HG03520 (cell line): Measurements from ENCODE around the gene ACOT11.
"Not testable (repeated sequence)": the region's sequence is repeated elsewhere in the genome, so short reads cannot be mapped to it uniquely, and the experiment has no call there.

Source experiments
- ATAC-seq: cut with Tn5 transposase; IDR thresholded peaks from one replicate; pipeline ENCODE4 v1.9.1; 2021; ENCODE audit warnings: mild to moderate bottlenecking, moderate library complexity; ENCODE audit not compliant: unreplicated experiment

Gene ACOT11

DNA sequence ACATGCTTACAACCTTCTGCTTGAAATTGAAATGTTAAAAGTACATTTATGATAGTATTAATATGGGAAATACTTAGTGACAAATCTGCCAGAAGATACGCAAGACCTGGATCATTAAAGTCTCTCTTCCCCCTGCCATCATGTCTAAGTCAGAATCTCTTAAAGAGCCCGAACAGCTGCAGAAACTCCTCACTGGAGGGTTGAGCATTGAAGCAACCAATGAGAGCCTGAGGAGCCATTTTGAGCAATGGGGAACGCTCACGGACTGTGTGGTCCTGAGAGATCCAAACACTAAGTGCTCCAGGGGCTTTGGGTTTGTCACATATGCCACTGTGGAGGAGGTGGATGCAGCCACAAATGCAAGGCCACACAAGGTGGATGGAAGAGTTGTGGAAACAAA lies 11.4 kb upstream of the ACOT11 start:
- not testable (repeated sequence) for ATAC-seq

DNA sequence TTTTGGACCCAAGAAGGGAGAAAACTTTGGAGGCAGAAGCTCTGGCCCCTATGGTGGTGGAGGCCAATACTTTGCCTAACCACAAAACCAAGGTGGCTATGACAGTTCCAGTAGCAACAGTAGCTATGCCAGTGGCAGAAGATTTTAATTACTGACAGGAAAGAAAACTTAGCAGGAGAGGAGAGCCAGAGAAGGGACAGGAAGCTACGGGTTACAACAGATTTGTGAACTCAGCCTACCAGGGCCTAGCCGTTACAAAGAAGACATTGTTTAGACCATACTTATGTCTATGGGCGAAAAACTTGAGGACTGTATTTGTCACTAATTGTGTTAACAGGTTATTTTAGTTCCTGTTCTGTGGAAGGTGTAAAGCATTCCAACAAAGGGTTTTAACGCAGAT lies 10.4 kb upstream of the ACOT11 start:
- no peak for ATAC-seq

DNA sequence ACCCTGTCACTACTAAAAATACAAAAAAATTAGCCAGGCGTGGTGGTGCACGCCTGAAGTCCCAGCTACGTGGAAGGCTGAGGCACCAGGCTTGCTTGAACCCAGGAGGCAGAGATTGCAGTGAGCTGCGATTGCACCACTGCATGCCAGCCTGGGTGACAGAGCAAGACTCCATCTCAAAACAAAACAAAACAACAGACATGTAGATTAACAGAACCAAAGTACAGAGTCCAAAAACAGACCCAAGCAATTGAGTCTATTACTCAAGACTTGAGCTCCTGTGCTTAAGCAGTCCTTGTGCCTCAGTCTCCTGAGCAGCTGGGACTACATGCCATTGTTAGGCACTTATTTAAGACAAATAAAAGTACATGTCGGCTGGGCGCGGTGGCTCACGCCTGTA lies 9.5 kb upstream of the ACOT11 start:
- no peak for ATAC-seq

DNA sequence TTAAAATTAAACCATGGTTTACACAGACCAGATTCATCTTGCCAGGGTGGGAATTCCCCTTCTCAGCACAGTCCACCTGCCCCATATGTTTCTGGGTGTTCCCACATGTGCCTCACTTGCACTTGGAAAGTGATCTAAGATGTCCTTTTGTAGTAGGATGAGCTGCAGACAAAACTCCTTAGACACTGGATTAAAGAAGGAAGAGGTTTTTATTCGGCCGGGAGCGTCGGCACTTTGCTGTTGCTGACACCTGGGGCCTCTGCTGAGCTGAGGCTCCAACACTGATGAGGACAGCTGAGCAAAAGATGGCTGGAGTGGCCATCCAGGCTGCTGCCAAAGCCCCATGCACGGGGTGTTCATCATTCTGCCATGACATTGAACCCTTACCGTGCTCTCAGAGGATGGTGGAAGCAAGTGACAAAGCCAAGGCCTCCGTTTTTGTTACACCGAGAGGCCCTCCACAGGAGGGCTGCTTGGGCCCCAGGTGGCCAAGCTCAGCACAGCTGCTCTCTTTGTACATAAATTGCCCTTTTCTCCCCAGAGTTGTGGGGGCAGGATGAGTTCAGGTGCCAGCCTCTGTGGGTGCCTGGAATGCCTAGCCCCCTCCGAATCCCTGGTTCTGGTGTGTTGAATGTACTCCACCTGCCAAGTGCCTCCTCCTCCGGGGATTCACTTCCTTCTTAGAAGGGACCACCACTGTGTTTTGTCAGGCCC lies 7.3 kb upstream of the ACOT11 start:
- no peak for ATAC-seq

DNA sequence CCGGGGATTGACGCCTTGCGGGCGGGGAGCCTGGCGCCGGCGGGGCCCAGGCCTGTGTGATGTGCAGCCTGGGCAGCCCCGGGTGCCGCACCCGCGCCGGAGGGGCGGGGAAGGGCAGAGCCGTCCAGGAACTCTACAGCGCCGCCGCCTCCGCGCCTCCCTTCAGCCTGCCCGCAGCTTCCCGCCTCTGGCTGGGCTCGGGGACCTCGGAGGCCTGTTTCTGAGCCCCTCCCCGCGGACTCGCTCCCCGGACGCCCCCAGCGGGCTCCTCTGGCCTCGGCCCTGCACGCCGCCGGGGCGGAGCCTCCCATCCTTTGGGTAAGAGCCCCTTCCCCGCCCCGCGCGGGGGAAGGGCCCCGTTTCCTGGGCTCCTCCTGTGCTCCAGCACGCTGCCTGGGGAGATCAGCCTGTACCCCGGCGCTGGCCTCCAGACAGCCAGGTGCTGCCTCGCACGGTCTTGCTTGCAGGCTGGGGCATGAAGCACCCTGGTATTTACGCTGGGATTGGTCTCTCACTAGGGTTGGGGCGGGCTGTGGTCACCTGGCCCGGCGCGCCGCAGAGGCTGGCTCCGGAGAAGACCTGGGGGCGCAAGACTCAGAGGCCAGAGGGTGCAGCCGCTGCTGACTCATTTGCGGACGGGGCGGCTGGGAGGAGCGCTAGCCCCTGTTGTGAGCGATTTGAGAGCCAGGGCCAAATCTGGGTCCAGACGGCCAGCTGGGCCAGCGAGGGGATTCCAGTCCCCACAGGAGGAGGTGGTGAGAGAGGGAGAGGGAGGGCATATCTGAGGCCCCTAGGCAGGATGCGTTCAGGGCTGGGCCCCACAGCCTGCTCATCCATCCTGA lies 5.7 kb upstream of the ACOT11 start:
- peak; percentile 48 for ATAC-seq

DNA sequence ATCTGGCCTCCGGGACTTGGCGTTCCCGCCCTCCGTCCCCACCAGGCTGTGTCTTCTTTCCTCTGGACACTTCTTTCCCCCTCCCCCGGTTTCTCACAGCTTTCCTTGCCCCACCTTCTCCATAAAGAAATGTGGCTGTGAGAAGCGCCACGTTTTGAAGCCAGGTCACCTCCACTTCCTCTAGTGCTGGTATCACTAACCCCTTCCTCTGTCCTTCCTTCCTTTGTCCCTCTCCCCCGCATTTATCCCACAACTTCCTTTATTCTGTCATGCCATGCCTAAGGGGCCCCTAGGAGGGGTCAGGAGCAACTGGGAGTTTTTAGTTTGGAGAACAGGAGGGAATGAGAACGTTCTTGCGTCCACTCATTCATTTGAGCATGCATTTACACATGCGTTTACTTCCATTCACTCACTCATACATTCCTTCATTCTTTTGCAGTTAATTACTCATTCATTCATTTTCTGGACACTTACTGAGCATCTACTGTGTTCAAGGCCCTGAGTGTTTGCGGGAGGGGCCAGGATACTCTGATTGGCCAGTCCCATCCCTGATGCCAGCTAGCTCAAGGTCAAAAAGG lies 5.0 kb upstream of the ACOT11 start:
- no peak for ATAC-seq

DNA sequence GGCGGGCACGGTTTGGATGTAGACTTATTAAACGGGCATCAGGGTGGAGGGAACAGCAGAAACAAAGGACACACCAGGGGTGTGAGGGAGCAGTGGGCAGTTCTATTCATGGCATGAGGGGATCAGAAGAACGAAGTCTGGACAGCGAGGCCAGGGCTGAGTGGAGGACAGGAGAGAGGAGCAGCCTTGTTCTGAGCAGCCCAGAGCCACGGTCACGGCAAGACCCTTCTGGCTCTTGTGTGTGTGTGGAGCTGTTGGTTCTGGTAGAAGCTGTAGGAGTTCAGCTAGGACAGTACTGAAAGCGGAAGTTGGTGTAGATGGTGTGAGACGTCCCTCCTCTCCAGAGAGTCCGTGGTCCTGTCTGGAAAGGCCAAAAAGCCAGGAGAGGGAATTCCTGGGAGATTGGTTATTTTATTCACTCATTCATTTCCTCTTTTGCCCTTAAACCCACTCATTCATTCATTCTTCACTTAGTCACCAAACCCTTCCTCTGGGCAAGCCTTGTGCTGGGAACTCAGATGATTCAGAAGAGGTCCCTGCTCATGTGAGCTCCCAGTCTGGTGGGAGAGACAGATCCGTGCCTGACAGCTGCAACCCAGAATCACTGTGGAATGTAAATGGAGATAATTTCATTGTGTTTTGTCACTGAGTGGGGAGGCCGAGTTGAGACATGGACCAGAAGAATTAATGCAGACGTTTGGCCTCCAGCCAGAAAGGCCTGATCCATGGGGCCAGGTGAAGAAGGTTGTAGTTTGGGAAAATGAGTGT lies 4.1 kb upstream of the ACOT11 start:
- ATAC-seq = no peak

DNA sequence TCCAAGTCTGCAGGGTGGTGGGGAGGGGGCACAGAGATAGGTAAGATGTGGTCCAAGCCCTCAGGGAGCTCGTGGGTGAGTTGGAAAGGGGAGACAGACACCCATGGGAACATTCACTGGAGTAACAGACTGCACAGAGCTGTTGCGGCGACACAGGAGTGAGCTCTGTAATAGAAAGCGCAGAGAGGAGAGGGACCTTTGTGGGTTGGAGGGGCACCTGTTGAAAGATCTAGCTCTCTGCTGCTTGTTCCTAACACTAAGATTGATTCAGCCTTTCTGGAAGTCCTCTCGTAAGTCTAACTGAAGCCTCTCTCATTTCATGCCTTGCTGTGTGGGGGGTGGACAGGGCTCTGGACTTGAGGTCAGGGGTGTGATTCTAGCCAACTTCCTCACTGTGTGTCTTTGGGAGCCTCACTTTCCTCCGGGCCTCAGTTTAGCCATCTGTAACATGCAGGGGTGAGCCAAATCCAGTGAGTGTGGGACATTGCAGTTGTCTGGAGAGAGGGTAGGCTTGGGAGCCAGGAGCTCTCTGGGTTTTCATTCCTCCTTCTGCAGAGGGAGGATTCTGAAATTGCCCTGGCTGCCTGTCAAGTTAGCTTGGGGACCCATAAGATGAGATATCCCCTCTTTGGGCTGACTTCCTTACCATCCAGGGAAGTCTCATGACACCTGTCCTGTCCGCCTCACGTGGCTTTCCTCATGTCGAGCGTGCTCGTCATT lies 2.0 kb upstream of the ACOT11 start:
- ATAC-seq = no peak

DNA sequence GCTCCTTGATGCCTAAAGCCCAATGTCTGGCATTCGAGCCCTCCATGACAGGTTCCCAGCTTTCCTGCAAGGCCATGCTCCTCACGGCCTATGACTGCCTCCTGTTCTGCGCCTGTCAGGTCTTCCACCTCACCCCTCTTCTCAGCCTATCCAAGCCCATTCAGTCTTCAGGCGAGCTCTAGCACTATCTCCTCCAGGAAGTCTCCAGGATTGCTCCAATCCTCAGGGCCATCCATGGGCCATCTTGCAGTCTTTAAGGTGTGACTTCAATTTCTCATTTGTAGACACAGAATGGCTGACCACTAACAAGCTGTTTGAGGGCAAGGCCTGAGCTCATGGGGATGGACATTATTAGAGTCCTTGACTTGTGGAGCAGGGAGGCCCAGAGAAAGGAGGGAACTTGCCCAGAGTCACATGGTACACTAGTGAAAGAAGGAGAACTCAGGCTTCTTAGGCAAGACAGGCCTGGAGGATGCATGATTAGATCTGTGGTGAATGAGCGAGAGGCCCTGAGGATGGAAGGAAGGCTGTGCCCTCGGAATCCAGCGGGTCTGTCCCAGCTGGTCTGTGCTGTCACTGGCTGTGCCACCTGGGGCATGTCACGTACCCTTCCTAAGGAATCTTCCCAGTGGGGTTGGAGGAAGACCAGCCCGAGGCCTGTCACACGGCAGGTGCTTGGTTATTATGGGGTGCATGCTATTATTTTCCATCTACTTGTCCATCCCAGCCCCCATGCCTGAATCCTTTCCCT lies 1.2 kb upstream of the ACOT11 start:
- ATAC-seq = no peak

DNA sequence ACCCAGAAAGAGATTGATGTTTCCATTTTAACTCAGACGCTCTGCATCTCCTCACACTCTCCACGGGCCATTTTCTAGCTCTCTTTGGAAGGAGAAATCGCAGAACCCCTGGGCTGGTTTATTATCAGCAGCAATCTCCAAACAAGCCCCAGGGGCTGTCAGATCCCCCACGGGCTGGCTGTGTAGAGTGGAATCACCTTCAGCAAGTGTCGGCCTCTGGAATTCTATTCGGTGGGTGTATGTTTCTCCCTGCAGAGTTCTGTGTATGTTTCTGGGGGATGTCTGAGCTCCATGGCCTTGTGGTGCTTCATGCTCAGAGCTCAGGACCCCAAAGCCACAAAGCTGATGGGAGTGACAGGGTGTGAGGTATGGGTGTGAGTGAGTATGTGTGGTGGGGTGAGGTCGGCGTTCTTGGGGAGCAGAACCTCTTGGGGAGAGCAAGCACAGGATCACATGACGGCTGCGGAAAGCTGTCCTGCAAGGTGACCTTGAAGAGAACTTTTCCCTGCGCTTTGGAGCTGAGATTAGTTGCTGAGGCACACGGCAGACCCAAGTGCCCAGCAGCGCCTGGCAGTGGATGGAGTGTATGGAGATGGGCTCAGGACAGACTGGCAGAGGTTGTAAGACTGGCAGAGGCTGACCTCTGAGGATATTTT lies 489 bp downstream of the ACOT11 start:
- no peak for ATAC-seq

DNA sequence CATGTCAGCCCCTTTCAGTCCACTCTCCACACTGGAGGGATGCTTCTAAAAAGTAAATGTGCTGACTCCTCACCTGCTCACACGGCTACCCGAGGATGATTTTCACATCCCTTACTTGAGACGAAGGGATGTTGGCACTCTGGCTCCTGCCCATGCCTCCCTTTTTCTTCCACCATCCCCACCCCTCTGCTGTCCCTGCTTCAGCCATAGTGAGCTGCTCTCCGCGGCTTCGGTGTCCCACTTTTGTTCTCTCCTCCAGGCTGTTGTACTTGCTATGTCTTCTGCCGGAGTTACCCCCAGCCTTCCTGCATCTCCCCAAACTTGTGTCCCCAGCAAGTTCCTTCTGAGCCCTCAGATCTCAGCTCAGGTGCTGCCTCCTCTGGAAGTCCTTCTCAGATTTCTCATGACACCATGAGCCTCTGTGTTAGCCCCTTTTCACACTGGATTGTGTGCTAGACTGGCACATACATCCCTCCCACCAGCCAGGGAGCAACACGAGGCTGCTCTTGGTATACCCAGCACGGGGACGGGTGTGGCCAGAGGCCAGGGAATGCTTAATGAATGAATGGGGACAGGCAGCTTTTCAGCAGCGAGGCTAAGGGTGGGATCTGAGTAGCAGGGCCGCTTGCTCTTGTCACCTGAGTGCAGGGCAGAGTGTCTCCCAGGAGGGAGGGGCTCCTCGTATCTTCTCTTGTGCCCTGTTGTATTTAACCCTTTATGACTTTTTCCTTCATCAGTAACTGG lies 1.3 kb downstream of the ACOT11 start:
- ATAC-seq = no peak

DNA sequence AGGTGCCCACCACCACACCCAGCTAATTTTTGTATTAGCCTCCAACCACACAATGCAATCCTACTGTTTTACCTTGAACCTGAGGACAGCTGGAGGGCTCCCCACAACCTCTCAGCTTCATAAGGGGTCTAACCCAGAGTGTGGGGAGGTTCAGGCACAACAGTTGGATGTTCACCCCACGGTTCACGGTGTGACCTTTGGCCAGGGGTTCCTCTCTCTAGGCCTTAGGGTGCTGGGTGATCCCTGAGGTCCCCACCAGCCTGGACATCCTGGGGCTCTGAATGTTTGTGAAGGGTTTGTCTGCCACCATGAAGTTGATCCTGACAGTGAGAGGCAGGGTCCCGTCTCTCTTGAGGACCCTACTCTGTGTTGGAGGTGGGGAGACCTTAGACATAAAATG lies 3.9 kb downstream of the ACOT11 start:
- ATAC-seq = no peak

DNA sequence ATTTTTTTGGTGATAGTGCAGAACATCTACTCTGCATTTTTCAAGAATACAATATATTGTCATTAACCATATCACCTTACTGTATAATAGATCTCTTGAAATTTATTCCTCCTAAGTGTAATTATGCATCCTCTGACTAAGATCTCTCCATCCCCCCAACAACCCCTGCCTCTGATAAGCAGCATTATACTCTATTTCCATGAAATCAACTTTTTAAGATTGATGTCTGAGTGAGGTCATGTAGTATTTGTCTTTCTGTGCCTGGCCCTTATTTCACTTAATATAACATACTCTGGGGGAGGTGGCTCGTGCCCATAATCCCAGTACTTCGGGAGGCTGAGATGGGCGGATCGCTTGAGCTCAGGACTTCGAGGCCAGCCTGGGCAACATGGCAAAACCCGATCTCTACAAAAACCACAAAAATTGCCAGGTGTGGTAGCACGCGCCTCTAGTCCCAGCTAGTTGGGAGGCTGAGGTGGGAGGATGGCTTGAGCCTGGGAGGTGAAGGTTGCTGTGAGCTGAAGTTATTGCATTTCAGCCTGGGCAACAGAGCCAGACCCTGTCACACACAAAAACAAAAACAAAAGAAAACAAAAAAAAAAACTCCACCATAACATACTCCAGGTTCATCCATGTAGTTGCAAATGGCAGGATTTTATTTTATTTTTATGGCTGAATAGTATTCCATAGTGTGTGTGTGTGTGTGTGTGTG lies 5.7 kb downstream of the ACOT11 start:
- no peak for ATAC-seq

DNA sequence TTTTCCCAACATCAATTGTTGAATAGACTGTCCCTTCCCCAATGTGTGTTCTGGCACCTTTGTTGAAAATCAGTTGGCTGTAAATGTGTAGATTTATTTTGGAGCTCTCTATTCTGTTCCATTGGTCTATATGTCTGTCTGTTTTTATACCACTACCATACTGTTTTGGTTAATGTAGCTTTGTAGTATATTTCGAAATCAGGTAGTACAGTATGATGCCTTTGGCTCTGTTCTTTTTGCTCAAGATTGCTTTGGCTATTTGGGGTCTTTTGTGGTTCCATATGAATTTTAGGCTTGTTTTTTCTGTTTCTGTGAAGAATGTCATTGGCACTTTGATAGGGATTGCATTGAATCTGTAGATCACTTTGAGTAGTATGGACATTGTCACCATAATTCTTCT lies 8.1 kb downstream of the ACOT11 start:
- no peak for ATAC-seq

DNA sequence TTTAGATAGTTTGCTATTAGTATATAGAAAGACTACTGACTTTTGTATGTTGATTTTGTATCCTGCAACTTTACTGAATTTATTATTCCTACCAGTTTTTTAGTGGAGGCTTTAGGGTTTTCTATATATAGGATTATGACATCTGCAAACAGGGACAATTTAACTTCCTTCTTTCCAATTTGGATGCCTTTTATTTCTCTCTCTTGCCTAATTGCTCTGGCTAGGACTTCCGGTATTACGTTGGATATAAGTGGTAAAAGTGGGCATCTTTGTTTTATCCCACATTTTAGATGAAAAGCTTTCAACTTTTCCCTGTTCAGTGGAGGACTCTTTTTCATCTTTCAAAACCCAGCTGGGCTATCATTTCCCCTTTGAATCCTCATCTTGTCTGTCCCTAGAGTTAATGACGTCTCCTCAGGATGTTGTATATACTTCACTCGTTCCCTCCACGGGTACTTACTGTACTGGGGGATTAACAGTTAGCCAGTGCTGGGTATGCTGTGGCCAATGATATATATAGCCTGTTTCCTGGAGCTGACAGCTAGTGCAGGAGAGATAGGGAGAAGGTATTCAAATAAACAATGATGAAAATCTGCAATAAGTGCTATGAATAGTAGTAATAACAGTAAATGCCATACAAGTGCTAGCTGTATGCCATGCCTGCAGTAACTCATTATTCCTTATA lies 9.8 kb downstream of the ACOT11 start:
- ATAC-seq = no peak

DNA sequence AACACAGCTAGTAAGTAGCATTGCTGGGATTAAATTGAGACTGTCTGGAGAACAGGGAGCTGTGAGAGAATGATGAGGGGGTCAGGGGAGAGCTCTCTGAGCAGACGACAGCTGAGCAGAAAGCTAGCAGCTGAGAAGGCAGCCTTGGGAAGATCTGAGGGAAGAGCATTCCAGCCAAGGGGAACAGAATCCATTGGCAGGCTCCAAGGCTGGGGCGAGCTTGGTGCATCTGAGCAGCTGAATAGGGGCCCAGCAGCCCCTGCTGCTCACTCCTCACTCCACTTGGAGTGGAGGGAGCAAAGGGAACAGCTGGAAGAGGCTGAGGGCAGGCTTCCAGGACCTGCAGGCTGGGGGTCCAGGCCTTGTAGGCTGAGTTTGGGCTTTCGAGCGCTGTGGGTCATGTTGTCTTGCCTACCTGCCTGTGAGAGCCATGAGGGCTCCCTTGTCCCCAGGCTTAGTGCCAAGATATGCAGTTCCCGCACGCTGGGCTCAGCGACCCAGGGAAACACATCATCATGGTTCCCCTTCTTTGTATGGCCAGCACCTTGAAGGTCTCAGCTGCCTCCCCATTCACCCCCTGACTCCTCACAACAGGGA lies 10.5 kb downstream of the ACOT11 start:
- ATAC-seq = no peak

DNA sequence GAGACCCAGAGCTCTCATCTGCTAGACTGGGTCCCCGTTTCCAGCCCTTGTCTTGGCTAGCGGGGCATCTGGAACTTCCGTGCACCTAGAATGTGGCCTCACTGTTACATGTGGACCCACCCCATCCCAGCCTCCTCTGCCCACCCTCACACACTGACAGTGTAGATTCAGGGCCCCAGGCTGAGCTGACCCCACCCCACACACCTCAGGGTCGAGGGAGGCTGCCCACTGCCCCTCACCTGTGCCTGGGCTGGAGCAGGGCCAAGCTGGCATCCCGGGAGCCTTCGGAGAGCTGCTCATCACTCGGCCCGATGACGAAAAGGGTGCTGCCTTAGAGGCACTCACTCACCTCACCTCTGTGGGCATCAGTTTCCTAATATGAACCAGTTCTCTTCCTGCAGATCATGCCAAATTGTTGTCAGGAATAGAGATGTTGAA lies 11.1 kb downstream of the ACOT11 start:
- ATAC-seq = no peak
